RCC 7860 (cell line): ENCODE results near the gene VCPKMT.
"Not testable (repeated sequence)": the region's sequence is repeated elsewhere in the genome, so short reads cannot be mapped to it uniquely, and the experiment has no call there.

Experiments used
- DNase-seq: peaks from one replicate; pipeline ENCODE4 v3.0.0-alpha.2; 2015; ENCODE audit warnings: low spot score
- FAIRE-seq: peaks from 2 replicates; lab custom pipeline; 2012; peaks lifted over from hg19 to GRCh38; lab: Jason Lieb, UNC

VCPKMT gene

GRCh38 chr14:50093496-50093895, 22.9 kb downstream of the VCPKMT start:
- FAIRE-seq (no peak), DNase-seq (no peak)

GRCh38 chr14:50092006-50092555, 24.3 kb downstream of the VCPKMT start:
- FAIRE-seq (no peak), DNase-seq (no peak)

GRCh38 chr14:50091240-50091913, 25.0 kb downstream of the VCPKMT start:
- DNase-seq, result no peak
- no peak for FAIRE-seq

- no peak for FAIRE-seq
- DNase-seq, result no peak
These were observed 27.2 kb downstream of the VCPKMT start for GRCh38 chr14:50089208-50089607.

- FAIRE-seq, result no peak
These were observed 27.6 kb downstream of the VCPKMT start for GRCh38 chr14:50088731-50089130.

GRCh38 chr14:50088117-50088515, 28.3 kb downstream of the VCPKMT start:
- FAIRE-seq (no peak), DNase-seq (no peak)

More at GRCh38 chr14:50088731-50089130, 27.6 kb downstream of the VCPKMT start:
- no peak for DNase-seq

- DNase-seq, result no peak
- FAIRE-seq, result no peak
These were observed 28.8 kb downstream of the VCPKMT start for GRCh38 chr14:50087341-50088116.

- FAIRE-seq (no peak), DNase-seq (no peak)
These were observed 30.1 kb downstream of the VCPKMT start for GRCh38 chr14:50086321-50086711.

- DNase-seq (peak; percentile 54), FAIRE-seq (peak; percentile 59)
These were observed 30.6 kb downstream of the VCPKMT start for GRCh38 chr14:50085570-50086320.

GRCh38 chr14:50084666-50085065, 31.7 kb downstream of the VCPKMT start:
- FAIRE-seq (no peak), DNase-seq (no peak)

- DNase-seq, result no peak
These were observed 32.7 kb downstream of the VCPKMT start for GRCh38 chr14:50083467-50084337.

GRCh38 chr14:50082784-50083466, 33.4 kb downstream of the VCPKMT start:
- DNase-seq (no peak), FAIRE-seq (no peak)

More at GRCh38 chr14:50083467-50084337, 32.7 kb downstream of the VCPKMT start:
- no peak for FAIRE-seq

- DNase-seq, result no peak
- no peak for FAIRE-seq
These were observed 34.0 kb downstream of the VCPKMT start for GRCh38 chr14:50082308-50082742.

GRCh38 chr14:50079103-50079502, 37.3 kb downstream of the VCPKMT start:
- not testable (repeated sequence) for DNase-seq, FAIRE-seq

GRCh38 chr14:50073663-50074062, 42.7 kb downstream of the VCPKMT start:
- not testable (repeated sequence) for FAIRE-seq, DNase-seq

- no peak for FAIRE-seq
- no peak for DNase-seq
These were observed 44.0 kb downstream of the VCPKMT start for GRCh38 chr14:50072395-50072794.

- DNase-seq, result no peak
- FAIRE-seq, result no peak
These were observed 45.4 kb downstream of the VCPKMT start for GRCh38 chr14:50070840-50071548.

GRCh38 chr14:50070230-50070629, 46.1 kb downstream of the VCPKMT start:
- FAIRE-seq (no peak), DNase-seq (no peak)

- FAIRE-seq (no peak), DNase-seq (no peak)
These were observed 47.0 kb downstream of the VCPKMT start for GRCh38 chr14:50069325-50069724.
